GM12878 (cell line): ENCODE results near the gene KLRD1. TPM values are rescaled to one million over a fixed set of nuclear protein-coding genes. Genes with fewer than 3 reads are reported as not detected.

Experiments used
- ATAC-seq: fragments of 200-7000 bp; cut with Tn5 transposase; 3 replicates; pipeline ENCODE4 v1.9.1; 2020; ENCODE audit warnings: mild to moderate bottlenecking, moderate library complexity
- BruUV-seq: library from RNA; stranded (reverse); fragments of 400-500 nt; replicated peaks from 2 replicates; lab custom pipeline; 2021; lab: Mats Ljungman, UMichigan
- CTCF ChIA-PET: fragments of 300-600 bp; sonication (Branson Sonifier 250); formaldehyde crosslinking; extraction: SDS; loops from one replicate; lab custom pipeline; 2021; ENCODE audit warnings: inconsistent platforms; lab: Yijun Ruan, JAX
- POLR2A ChIA-PET: fragments of 350-600 bp; formaldehyde crosslinking; extraction: SDS; loops from one replicate; lab custom pipeline; 2021; ENCODE audit warnings: inconsistent platforms; lab: Charles Lee
- RAD21 ChIA-PET: fragments of 300-600 bp; sonication (Branson Sonifier 250); formaldehyde crosslinking; loops from one replicate; lab custom pipeline; 2023; ENCODE audit warnings: antibody characterized with exemption; ENCODE audit not compliant: unreplicated experiment; lab: Charles Lee
- SMC1A ChIA-PET: fragments of 300-600 bp; sonication (Branson Sonifier 250); formaldehyde crosslinking; loops from one replicate; lab custom pipeline; 2023; ENCODE audit not compliant: unreplicated experiment, uncharacterized antibody; lab: Charles Lee
- DNase-seq: peaks from one replicate; pipeline ENCODE4 v3.0.0-alpha.2; 2011; ENCODE audit warnings: low read depth, low spot score
- FAIRE-seq: peaks from 3 replicates; lab custom pipeline; 2011; peaks lifted over from hg19 to GRCh38; lab: Jason Lieb, UNC
- H2AFZ ChIP-seq: 2 replicates; pipeline ENCODE4 v1.6.0; 2011; ENCODE audit warnings: low read depth, low read length, control low read depth; ENCODE audit not compliant: control insufficient read depth
- H3K27ac ChIP-seq: 2 replicates; pipeline ENCODE4 v1.5.1; 2011; ENCODE audit warnings: control low read depth; ENCODE audit not compliant: control insufficient read depth, insufficient read depth
- H3K27me3 ChIP-seq, 2 experiments: replicated peaks in 1 of 2; 2 replicates each; pipeline versions ENCODE4 v1.6.0 to v1.6.1; 2011; ENCODE audit warnings: low read length in 1 of 2; ENCODE audit not compliant: control insufficient read depth in 2 of 2, insufficient read depth in 2 of 2
- H3K36me3 ChIP-seq, 2 experiments: 2 replicates each; pipeline ENCODE4 v1.5.1; 2011; ENCODE audit warnings: low read length in 1 of 2; ENCODE audit not compliant: control insufficient read depth in 2 of 2, insufficient read depth in 2 of 2
- H3K4me1 ChIP-seq: 2 replicates; pipeline ENCODE4 v1.6.1; 2011; ENCODE audit warnings: mild to moderate bottlenecking, low read length, moderate library complexity, mixed read lengths; ENCODE audit not compliant: control insufficient read depth, insufficient read depth
- H3K4me2 ChIP-seq: 2 replicates; pipeline ENCODE4 v1.6.0; 2011; ENCODE audit warnings: control low read depth; ENCODE audit not compliant: control insufficient read depth, insufficient read depth
- H3K4me3 ChIP-seq: fragments of 200-600 bp; sonication (generic); 2 replicates; pipeline ENCODE4 v1.5.1; 2016
- H3K79me2 ChIP-seq: 2 replicates; pipeline ENCODE4 v1.6.0; 2011; ENCODE audit warnings: low read length; ENCODE audit not compliant: control insufficient read depth, insufficient read depth
- H3K9ac ChIP-seq: 2 replicates; pipeline ENCODE4 v1.8.0; 2011; ENCODE audit warnings: low read length, control low read depth, mixed read lengths; ENCODE audit not compliant: control insufficient read depth, insufficient read depth
- H3K9me3 ChIP-seq: replicated peaks from 3 replicates; pipeline ENCODE4 v1.5.1; 2011; ENCODE audit warnings: mild to moderate bottlenecking, low read length; ENCODE audit not compliant: control insufficient read depth, insufficient read depth
- H4K20me1 ChIP-seq: 2 replicates; pipeline ENCODE4 v1.6.0; 2011; ENCODE audit not compliant: control insufficient read depth, insufficient read depth
- ATF3 ChIP-seq: IDR thresholded peaks from 2 replicates; pipeline ENCODE4 v1.6.1; 2011; ENCODE audit warnings: low read depth, mild to moderate bottlenecking, low read length, moderate library complexity, borderline replicate concordance; ENCODE audit errors: extremely low read depth
- BRCA1 ChIP-seq: IDR thresholded peaks from 2 replicates; pipeline ENCODE4 v1.6.1; 2011; ENCODE audit warnings: low read depth, low read length, improper control_type of control experiment
- CHD1 ChIP-seq: IDR thresholded peaks from 2 replicates; pipeline ENCODE4 v1.6.1; 2012; ENCODE audit warnings: low read depth, low read length, improper control_type of control experiment
- EGR1 ChIP-seq, 2 experiments: IDR thresholded peaks; 1 replicate in 1 of 2; 2 replicates in 1 of 2; pipeline ENCODE4 v1.6.1; 2011 to 2012; ENCODE audit warnings: low read depth in 2 of 2, low read length in 2 of 2, borderline replicate concordance in 1 of 2, mild to moderate bottlenecking in 1 of 2, moderate library complexity in 1 of 2
- ETV6 ChIP-seq, 2 experiments: fragments of 450-650 bp in 1 of 2; IDR thresholded peaks in 1 of 2; conservative IDR thresholded peaks in 1 of 2; 2 replicates each; pipeline ENCODE4 v1.6.1; 2014; ENCODE audit warnings: antibody characterized with exemption in 1 of 2, borderline replicate concordance in 1 of 2, low read depth in 1 of 2, mild to moderate bottlenecking in 1 of 2, moderate library complexity in 1 of 2
- HDAC6 ChIP-seq: fragments of 200-600 bp; sonication (generic); IDR thresholded peaks from one replicate; pipeline ENCODE4 v1.8.0; 2017; ENCODE audit warnings: antibody characterized with exemption; ENCODE audit not compliant: unreplicated experiment
- IRF5 ChIP-seq: fragments of 450-650 bp; IDR thresholded peaks from 2 replicates; pipeline ENCODE4 v1.6.1; 2017; ENCODE audit warnings: borderline replicate concordance
- KAT2A ChIP-seq: conservative IDR thresholded peaks from 2 replicates; pipeline ENCODE4 v1.6.1; 2011; ENCODE audit warnings: low read depth, low read length; ENCODE audit not compliant: control insufficient read depth
- MEF2A ChIP-seq: IDR thresholded peaks from 2 replicates; pipeline ENCODE4 v1.6.1; 2011; ENCODE audit warnings: low read depth, mild to moderate bottlenecking, low read length, moderate library complexity; ENCODE audit not compliant: insufficient read depth
- MTA2 ChIP-seq: fragments of 450-650 bp; IDR thresholded peaks from 2 replicates; pipeline ENCODE4 v1.6.1; 2016; ENCODE audit warnings: low read depth, mild to moderate bottlenecking, moderate library complexity
- MYC ChIP-seq: IDR thresholded peaks from 2 replicates; pipeline ENCODE4 v1.6.1; 2011; ENCODE audit warnings: mild to moderate bottlenecking, low read length, moderate library complexity, inconsistent platforms; ENCODE audit not compliant: insufficient read depth, insufficient replicate concordance, insufficient read length, severe bottlenecking
- NR2C1 ChIP-seq: fragments of 450-650 bp; IDR thresholded peaks from 2 replicates; pipeline ENCODE4 v1.6.1; 2017; ENCODE audit warnings: antibody characterized with exemption, mild to moderate bottlenecking, moderate library complexity
- NR2C2 ChIP-seq: IDR thresholded peaks from 2 replicates; pipeline ENCODE4 v1.6.1; 2011; ENCODE audit warnings: borderline replicate concordance, low read depth; ENCODE audit not compliant: control insufficient read depth, insufficient read length
- SIX5 ChIP-seq: IDR thresholded peaks from 2 replicates; pipeline ENCODE4 v1.6.1; 2011; ENCODE audit warnings: mild to moderate bottlenecking, low read depth, low read length, moderate library complexity; ENCODE audit not compliant: severe bottlenecking
- SREBF1 ChIP-seq: IDR thresholded peaks from 2 replicates; pipeline ENCODE4 v1.6.1; 2012; ENCODE audit warnings: mild to moderate bottlenecking, low read length
- TARDBP ChIP-seq: IDR thresholded peaks from 2 replicates; pipeline ENCODE4 v1.6.1; 2016; ENCODE audit warnings: borderline replicate concordance
- WRNIP1 ChIP-seq: IDR thresholded peaks from 2 replicates; pipeline ENCODE4 v1.6.1; 2011; ENCODE audit warnings: low read depth, low read length, improper control_type of control experiment, borderline replicate concordance
- ZSCAN29 ChIP-seq: fragments of 450-650 bp; IDR thresholded peaks from 2 replicates; pipeline ENCODE4 v1.6.1; 2017; ENCODE audit warnings: mild to moderate bottlenecking, moderate library complexity
- WGBS: methylation state at CpG from one replicate; pipeline ENCODE4 v1.1.6; 2016; ENCODE audit warnings: low lambda C conversion rate; ENCODE audit not compliant: insufficient replicate concordance, insufficient coverage; ENCODE audit errors: missing lambda C conversion rate; 5-methylcytosine and 5-hydroxymethylcytosine counted together
- in situ Hi-C: fragments of 300-500 bp; cut with MboI; formaldehyde crosslinking; loops from 9 replicates; pipeline ENCODE4 v1.14.3; 2018; ENCODE audit warnings: mixed read lengths
- intact Hi-C: fragments of 100-400 bp; cut with micrococcal nuclease; formaldehyde crosslinking; loops from one replicate; pipeline ENCODE4 v1.14.2; 2022; ENCODE audit not compliant: unreplicated experiment
- polyA plus RNA-seq, 11 experiments: library from polyadenylated mRNA; depleted of rRNA in 4 of 11; unstranded in 6 of 11; stranded (reverse) in 5 of 11; fragments of >200 nt; fragmentation: Nextera tagmentation in 4 of 11; fragmentation: Illumina TruSeq in 1 of 11; extraction: Ambion mirVana in 4 of 11; extraction: Trizol in 1 of 11; gene quantifications; 1 replicate in 1 of 11; 2 replicates in 10 of 11; pipeline versions ENCODE4 v1.2.1 to v1.2.3, GENCODE V29; 2011 to 2016; ENCODE audit warnings: inconsistent platforms in 2 of 11, missing spikeins in 2 of 11, low read depth in 1 of 11
- total RNA-seq, 4 experiments: library from RNA; depleted of rRNA in 3 of 4; stranded (reverse); fragments of >200 nt in 3 of 4; fragmentation: Illumina TruSeq in 1 of 4; extraction: Trizol in 1 of 4; gene quantifications; 2 replicates each; pipeline versions ENCODE4 v1.2.1 to v1.2.3, GENCODE V29; 2013 to 2021
- TF ChIP-seq, protein P1 (sequence below): fragments of 450-650 bp; IDR thresholded peaks from 2 replicates; pipeline ENCODE4 v1.6.1; 2017; ENCODE audit warnings: low read depth, mild to moderate bottlenecking, moderate library complexity
- TF ChIP-seq, protein P2 (sequence below): fragments of 450-650 bp; IDR thresholded peaks from 2 replicates; pipeline ENCODE4 v1.6.1; 2016; ENCODE audit warnings: mild to moderate bottlenecking

Gene KLRD1
- total and polyA plus RNA-seq, 10 of the 15 experiments (the other 5 are each of a cell fraction or from before 2014, with no cell fraction given): under 0.01 to 0.50 (median 0.13) TPM; not detected in 4

GRCh38 chr12:10285919-10286318 lies 21.8 kb upstream of the KLRD1 start:
- no TSS peak for BruUV-seq
- Histone ChIP-seq H3K36me3 (no peaks in the 10 kb centered on the region), H3K9ac (no peak overlapping the region), H4K20me1 (no peaks in the 10 kb centered on the region), H3K9me3 (peaks cover 2% of the 10 kb centered on the region; the same call in 1 of the 3 replicates), H2AFZ (0 out of 2 replicates have a peak overlapping the region, but pooled peaks have one; percentile 2), H3K4me1 (0 out of 2 replicates have a peak, but pooled peaks cover 6% of the 10 kb centered on the region), H3K27ac (no peak overlapping the region), H3K4me2 (peak overlapping the region; percentile 27; the same call in 1 of the 2 replicates), H3K4me3 (no peak overlapping the region), H3K27me3 (no peaks in the 10 kb centered on the region), H3K79me2 (no peaks in the 10 kb centered on the region)
- in situ Hi-C loops (no loop called here), intact Hi-C loops (no loop called here)
- 35% methylated on average over 6 of the region's 6 CpGs for WGBS
- CTCF ChIA-PET: no interaction called here
- DNase-seq (no peak), FAIRE-seq (no peak), ATAC-seq (peak; percentile 72)
- RAD21 ChIA-PET: no interaction called here
- POLR2A ChIA-PET: no interaction called here
- SMC1A ChIA-PET: interaction anchor here (1.1 to 1.2 kb wide), 2 partner anchors 24 to 42 kb away, joined by 4 read pairs; no protein-coding TSS in a partner anchor
- TF ChIP-seq SREBF1: no peak
- peak in 1 of 2 experiments; percentile 51; a peak in 1 of 4 replicates for TF ChIP-seq ETV6 (conservative IDR thresholded peaks at IDR 0.05 in 1 of 2, IDR thresholded peaks at IDR 0.05 in 1 of 2; ENCODE audit: borderline replicate concordance in 1 of 2, low read depth in 1 of 2)
- TF ChIP-seq ZSCAN29: no peak
- no peak for TF ChIP-seq MYC
- TF ChIP-seq, protein P1, sequence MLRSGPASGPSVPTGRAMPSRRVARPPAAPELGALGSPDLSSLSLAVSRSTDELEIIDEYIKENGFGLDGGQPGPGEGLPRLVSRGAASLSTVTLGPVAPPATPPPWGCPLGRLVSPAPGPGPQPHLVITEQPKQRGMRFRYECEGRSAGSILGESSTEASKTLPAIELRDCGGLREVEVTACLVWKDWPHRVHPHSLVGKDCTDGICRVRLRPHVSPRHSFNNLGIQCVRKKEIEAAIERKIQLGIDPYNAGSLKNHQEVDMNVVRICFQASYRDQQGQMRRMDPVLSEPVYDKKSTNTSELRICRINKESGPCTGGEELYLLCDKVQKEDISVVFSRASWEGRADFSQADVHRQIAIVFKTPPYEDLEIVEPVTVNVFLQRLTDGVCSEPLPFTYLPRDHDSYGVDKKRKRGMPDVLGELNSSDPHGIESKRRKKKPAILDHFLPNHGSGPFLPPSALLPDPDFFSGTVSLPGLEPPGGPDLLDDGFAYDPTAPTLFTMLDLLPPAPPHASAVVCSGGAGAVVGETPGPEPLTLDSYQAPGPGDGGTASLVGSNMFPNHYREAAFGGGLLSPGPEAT: 0 out of 2 replicates have a peak, but pooled peaks have one; percentile 39
- TF ChIP-seq MEF2A: peak; percentile 93
- TF ChIP-seq, protein P2, sequence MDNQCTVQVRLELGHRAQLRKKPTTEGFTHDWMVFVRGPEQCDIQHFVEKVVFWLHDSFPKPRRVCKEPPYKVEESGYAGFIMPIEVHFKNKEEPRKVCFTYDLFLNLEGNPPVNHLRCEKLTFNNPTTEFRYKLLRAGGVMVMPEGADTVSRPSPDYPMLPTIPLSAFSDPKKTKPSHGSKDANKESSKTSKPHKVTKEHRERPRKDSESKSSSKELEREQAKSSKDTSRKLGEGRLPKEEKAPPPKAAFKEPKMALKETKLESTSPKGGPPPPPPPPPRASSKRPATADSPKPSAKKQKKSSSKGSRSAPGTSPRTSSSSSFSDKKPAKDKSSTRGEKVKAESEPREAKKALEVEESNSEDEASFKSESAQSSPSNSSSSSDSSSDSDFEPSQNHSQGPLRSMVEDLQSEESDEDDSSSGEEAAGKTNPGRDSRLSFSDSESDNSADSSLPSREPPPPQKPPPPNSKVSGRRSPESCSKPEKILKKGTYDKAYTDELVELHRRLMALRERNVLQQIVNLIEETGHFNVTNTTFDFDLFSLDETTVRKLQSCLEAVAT: 0 out of 2 replicates have a peak, but pooled peaks have one; percentile 25
- no peak for TF ChIP-seq IRF5
- no peak for TF ChIP-seq HDAC6
- no peak for TF ChIP-seq KAT2A
- no peak for TF ChIP-seq NR2C2
- TF ChIP-seq BRCA1: no peak
- no peak for TF ChIP-seq SIX5
- TF ChIP-seq ATF3: no peak
- no peak for TF ChIP-seq WRNIP1
- TF ChIP-seq NR2C1: no peak; the same call in 1 of the 2 replicates
- TF ChIP-seq MTA2: peak; percentile 77
- TF ChIP-seq EGR1 (IDR thresholded peaks at IDR 0.05; ENCODE audit: borderline replicate concordance in 1 of 2, low read depth in 2 of 2, low read length in 2 of 2): no peak
- 0 out of 2 replicates have a peak, but pooled peaks have one; percentile 43 for TF ChIP-seq TARDBP
- TF ChIP-seq CHD1: no peak
